ENCODE results near the gene FRMD3.

The FRMD3 gene

DNA sequence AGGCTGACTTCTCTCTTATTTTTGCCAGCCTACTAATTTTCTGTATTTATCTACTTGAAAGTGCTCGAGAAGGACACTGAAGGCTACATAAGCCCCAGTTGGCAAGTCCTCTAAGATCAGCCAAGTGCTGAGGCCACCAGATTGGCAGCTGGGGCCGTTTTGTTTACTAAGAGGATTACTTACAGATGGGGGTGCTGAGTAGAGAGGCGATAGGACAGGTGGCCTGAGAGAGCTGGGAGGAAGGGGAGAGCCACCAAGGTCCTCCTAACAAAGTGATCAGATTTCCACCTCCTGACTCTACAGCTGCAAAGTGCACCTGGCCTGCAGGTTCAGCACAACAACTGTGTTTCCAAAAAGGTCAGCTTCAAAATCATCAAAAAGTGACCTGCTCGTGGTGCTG lies 32.9 kb downstream of the FRMD3 start:
- TF ChIP-seq, protein P1, sequence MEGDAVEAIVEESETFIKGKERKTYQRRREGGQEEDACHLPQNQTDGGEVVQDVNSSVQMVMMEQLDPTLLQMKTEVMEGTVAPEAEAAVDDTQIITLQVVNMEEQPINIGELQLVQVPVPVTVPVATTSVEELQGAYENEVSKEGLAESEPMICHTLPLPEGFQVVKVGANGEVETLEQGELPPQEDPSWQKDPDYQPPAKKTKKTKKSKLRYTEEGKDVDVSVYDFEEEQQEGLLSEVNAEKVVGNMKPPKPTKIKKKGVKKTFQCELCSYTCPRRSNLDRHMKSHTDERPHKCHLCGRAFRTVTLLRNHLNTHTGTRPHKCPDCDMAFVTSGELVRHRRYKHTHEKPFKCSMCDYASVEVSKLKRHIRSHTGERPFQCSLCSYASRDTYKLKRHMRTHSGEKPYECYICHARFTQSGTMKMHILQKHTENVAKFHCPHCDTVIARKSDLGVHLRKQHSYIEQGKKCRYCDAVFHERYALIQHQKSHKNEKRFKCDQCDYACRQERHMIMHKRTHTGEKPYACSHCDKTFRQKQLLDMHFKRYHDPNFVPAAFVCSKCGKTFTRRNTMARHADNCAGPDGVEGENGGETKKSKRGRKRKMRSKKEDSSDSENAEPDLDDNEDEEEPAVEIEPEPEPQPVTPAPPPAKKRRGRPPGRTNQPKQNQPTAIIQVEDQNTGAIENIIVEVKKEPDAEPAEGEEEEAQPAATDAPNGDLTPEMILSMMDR (IDR thresholded peaks at IDR 0.05; ENCODE audit: low read depth, low read length, missing control alignments), result no peak
- in situ Hi-C loops (cut with HindIII; ENCODE audit: low sequenced_read_pairs), result loop anchor here (25.0 kb wide), 1 partner anchor 168 kb away; no protein-coding TSS in a partner anchor
- H3K4me3 ChIP-seq (ENCODE audit: low read depth, low read length), result no peak overlapping the region
- no peak for DNase-seq (ENCODE audit: low read depth)

DNA sequence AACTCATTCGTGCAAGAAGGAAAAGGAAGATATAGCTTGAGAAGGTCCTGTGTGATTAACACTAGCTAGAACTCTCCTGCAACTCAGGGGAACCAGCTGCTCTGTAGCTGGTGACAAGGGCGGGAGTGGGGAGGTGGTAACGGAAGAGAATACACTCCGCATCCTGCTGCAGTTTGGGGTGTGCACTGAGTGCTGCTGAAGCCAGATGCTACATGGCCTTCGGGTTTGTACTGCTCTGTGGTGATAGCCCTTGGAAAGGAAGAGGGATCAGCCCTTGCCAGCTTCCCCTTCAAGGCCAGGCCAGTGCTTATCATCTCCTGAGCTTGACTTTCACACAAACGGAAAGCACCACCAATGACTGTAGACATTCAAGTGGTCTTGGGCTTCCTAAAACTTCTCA lies 34.3 kb downstream of the FRMD3 start:
- TF ChIP-seq, protein P1 (IDR thresholded peaks at IDR 0.05; ENCODE audit: low read depth, low read length, missing control alignments), result no peak
- H3K4me3 ChIP-seq (ENCODE audit: low read depth, low read length), result no peak overlapping the region
- in situ Hi-C loops (cut with HindIII; ENCODE audit: low sequenced_read_pairs), result loop anchor here (25.0 kb wide), 1 partner anchor 167 kb away; no protein-coding TSS in a partner anchor
- DNase-seq (ENCODE audit: low read depth), result no peak

DNA sequence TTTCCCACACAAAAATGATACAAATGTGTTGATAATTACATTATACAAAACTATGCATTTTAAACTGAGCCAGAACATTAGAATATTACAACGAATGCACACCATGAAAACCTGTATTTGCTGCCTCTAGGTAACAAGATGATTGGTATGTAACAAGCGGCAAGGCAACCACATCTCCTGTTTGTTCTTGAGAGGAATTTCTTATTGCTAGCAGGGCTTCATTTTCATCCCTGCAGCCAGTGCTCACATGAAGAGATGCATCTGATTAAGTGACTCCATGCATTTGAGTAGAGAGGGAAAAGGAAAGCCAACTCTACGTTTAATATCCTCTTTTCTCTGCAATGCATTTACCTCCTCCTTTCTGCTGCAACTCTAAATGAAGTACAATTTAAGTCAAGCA lies 36.6 kb downstream of the FRMD3 start:
- no peak overlapping the region for H3K4me3 ChIP-seq (ENCODE audit: low read depth, low read length)
- in situ Hi-C loops (cut with HindIII; ENCODE audit: low sequenced_read_pairs), result loop anchor here (25.0 kb wide), 1 partner anchor 164 kb away; no protein-coding TSS in a partner anchor
- no peak for DNase-seq (ENCODE audit: low read depth)
- TF ChIP-seq, protein P1 (IDR thresholded peaks at IDR 0.05; ENCODE audit: low read depth, low read length, missing control alignments), result no peak

DNA sequence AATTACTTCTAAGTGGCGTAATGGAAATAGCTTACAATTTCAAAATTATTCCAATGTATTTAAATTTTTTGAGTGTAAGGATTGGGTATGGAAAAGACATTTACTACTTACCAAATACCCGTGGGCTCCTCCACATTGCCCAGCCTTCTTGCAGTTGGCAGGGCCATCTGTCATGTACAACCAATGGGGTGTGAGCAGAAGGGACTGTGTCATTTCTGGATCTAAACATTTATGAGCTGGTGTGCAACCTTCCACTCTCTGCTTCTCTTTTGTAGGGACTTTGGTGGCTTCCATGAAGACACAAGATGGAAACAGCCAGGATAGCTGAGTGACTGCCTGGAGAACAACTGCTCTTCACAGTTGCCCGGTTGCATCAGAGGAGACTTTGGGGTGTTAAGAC lies 40.8 kb downstream of the FRMD3 start:
- in situ Hi-C loops (cut with HindIII; ENCODE audit: low sequenced_read_pairs), result no loop called here
- DNase-seq (ENCODE audit: low read depth), result no peak
- no peak overlapping the region for H3K4me3 ChIP-seq (ENCODE audit: low read depth, low read length)
- TF ChIP-seq, protein P1 (IDR thresholded peaks at IDR 0.05; ENCODE audit: low read depth, low read length, missing control alignments), result no peak

DNA sequence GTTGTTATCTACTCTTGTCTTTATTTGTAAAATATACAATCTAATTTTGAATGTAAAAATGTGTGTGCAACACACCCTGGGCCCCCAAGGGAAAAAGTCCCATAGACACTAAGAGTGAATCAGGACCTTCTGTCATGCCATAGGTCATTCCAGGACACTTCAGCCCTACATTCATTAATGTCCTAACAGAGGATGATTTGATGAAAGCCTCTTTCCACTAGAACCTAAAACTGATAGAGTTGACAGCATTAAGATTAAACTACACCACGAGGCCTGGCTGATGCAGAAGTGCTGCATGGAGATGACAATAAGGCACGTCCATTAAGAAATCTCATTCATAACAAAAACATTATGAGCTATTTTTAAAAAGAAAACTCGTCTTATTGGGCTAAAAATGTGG lies 46.2 kb downstream of the FRMD3 start:
- no peak overlapping the region for H3K4me3 ChIP-seq (ENCODE audit: low read depth, low read length)
- no peak for DNase-seq (ENCODE audit: low read depth)
- TF ChIP-seq, protein P1 (IDR thresholded peaks at IDR 0.05; ENCODE audit: low read depth, low read length, missing control alignments), result no peak
- in situ Hi-C loops (cut with HindIII; ENCODE audit: low sequenced_read_pairs), result no loop called here

DNA sequence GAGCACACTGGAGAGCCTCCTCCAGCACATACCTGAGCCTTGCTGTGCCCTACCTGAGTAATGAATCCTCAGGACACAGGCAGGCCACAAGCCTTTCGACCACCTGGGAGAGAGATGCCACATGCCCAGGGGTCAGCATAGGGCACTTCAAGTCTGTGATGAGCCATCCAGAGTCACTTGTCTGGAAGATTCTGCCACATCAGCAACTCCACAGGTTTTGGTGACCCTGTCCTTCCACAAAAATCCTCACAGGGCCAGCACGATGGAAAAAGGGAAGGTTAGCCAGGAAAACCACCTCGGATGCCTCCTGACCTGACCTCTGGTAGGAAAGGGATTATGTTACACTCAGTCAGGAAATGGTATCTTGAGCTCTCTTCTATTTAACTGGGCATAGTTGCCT lies 46.8 kb downstream of the FRMD3 start:
- in situ Hi-C loops (cut with HindIII; ENCODE audit: low sequenced_read_pairs), result no loop called here
- no peak for DNase-seq (ENCODE audit: low read depth)
- TF ChIP-seq, protein P1 (IDR thresholded peaks at IDR 0.05; ENCODE audit: low read depth, low read length, missing control alignments), result no peak
- no peak overlapping the region for H3K4me3 ChIP-seq (ENCODE audit: low read depth, low read length)

DNA sequence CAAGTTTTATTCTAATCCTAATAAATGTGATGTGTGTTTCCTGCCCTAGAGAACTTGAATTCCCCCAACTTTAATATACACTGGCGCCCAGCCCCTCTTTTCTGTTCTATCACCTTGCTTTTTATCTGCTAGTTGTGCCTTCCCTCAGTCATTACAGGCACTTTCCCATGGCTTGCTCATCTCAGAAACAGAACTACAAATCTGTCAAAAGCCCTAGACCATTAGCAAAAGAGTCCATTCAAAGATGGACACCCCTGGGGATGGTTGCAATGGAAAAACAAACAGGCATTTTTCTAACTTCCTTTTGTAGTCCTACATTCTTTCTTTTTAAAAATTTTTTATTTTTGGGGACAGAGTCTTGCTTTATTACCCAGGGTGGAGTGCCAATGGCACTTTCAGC lies 48.2 kb downstream of the FRMD3 start:
- in situ Hi-C loops (cut with HindIII; ENCODE audit: low sequenced_read_pairs), result no loop called here
- H3K4me3 ChIP-seq (ENCODE audit: low read depth, low read length), result no peak overlapping the region
- TF ChIP-seq, protein P1 (IDR thresholded peaks at IDR 0.05; ENCODE audit: low read depth, low read length, missing control alignments), result no peak
- no peak for DNase-seq (ENCODE audit: low read depth)
